HEK293T (cell line): Measurements from ENCODE around the gene DNAH14.

Source experiments
- BHLHE40 ChIP-seq: fragments of 450-650 bp; IDR thresholded peaks from 2 replicates; pipeline ENCODE4 v1.6.1; 2016; ENCODE audit warnings: mild to moderate bottlenecking, moderate library complexity, borderline replicate concordance
- CTBP1 ChIP-seq: fragments of 450-650 bp; IDR thresholded peaks from 2 replicates; pipeline ENCODE4 v1.6.1; 2016; ENCODE audit warnings: borderline replicate concordance
- ELF4 ChIP-seq: fragments of 450-650 bp; IDR thresholded peaks from 2 replicates; pipeline ENCODE4 v1.6.1; 2017; ENCODE audit warnings: antibody characterized with exemption
- FOXA1 ChIP-seq: fragments of 450-650 bp; IDR thresholded peaks from 2 replicates; pipeline ENCODE4 v1.6.1; 2016; ENCODE audit warnings: mild to moderate bottlenecking
- FOXM1 ChIP-seq: fragments of 450-650 bp; IDR thresholded peaks from 2 replicates; pipeline ENCODE4 v1.6.1; 2017; ENCODE audit warnings: mild to moderate bottlenecking, borderline replicate concordance
- HDGF ChIP-seq: fragments of 450-650 bp; IDR thresholded peaks from 2 replicates; pipeline ENCODE4 v1.6.1; 2017; ENCODE audit warnings: antibody characterized with exemption, borderline replicate concordance
- L3MBTL2 ChIP-seq: fragments of 450-650 bp; conservative IDR thresholded peaks from 2 replicates; pipeline ENCODE4 v1.6.1; 2016; ENCODE audit warnings: mild to moderate bottlenecking
- LEF1 ChIP-seq: fragments of 450-650 bp; IDR thresholded peaks from 2 replicates; pipeline ENCODE4 v1.6.1; 2017; ENCODE audit warnings: mild to moderate bottlenecking, borderline replicate concordance
- NFRKB ChIP-seq: fragments of 450-650 bp; IDR thresholded peaks from 2 replicates; pipeline ENCODE4 v1.6.1; 2016; ENCODE audit warnings: mild to moderate bottlenecking, moderate library complexity
- SP1 ChIP-seq: fragments of 450-650 bp; IDR thresholded peaks from 2 replicates; pipeline ENCODE4 v1.6.1; 2017
- SUZ12 ChIP-seq: fragments of 450-650 bp; IDR thresholded peaks from 2 replicates; pipeline ENCODE4 v1.6.1; 2016; ENCODE audit warnings: mild to moderate bottlenecking
- TARDBP ChIP-seq: fragments of 450-650 bp; IDR thresholded peaks from 2 replicates; pipeline ENCODE4 v1.6.1; 2016

GRCh38 chr1:225361176-225361575 lies 431.7 kb downstream of the DNAH14 start:
- TF ChIP-seq FOXM1 (no peak), SUZ12 (no peak), LEF1 (no peak), ELF4 (no peak), SP1 (no peak), TARDBP (no peak), FOXA1 (no peak), NFRKB (no peak), BHLHE40 (no peak), L3MBTL2 (no peak), HDGF (no peak), CTBP1 (no peak)
